HepG2 (cell line): ENCODE data around the gene CTAG1A. TPM values are rescaled to one million over a fixed set of nuclear protein-coding genes. Genes with fewer than 3 reads are reported as not detected.
A peak's percentile ranks its signal among the peaks of the same experiment; 100 is the strongest.

Experiments used
- ATF7 ChIP-seq, 2 experiments: fragments of 450-650 bp in 1 of 2; sonication (generic) in 1 of 2; formaldehyde crosslinking in 1 of 2; IDR thresholded peaks; 2 replicates each; pipeline versions ENCODE4 v1.4.0 to v1.6.1; 2016 to 2020; ENCODE audit warnings: antibody characterized with exemption in 1 of 2, mild to moderate bottlenecking in 1 of 2, missing genetic modification reagents in 1 of 2
- ATM ChIP-seq: fragments of 450-650 bp; IDR thresholded peaks from 2 replicates; pipeline ENCODE4 v1.7.1; 2017; ENCODE audit warnings: mild to moderate bottlenecking, borderline replicate concordance
- BRD4 ChIP-seq: sonication (generic); formaldehyde crosslinking; IDR thresholded peaks from 2 replicates; pipeline ENCODE4 v1.4.0; 2020; ENCODE audit warnings: missing genetic modification reagents
- JUN ChIP-seq: sonication (generic); formaldehyde crosslinking; IDR thresholded peaks from 2 replicates; pipeline ENCODE4 v1.4.0; 2020; ENCODE audit warnings: mild to moderate bottlenecking, missing genetic modification reagents
- LCORL ChIP-seq, 2 experiments: fragments of 450-650 bp in 1 of 2; sonication (generic) in 1 of 2; formaldehyde crosslinking in 1 of 2; IDR thresholded peaks; 2 replicates each; pipeline versions ENCODE4 v1.5.0 to v1.6.1; 2017 to 2020; ENCODE audit warnings: antibody characterized with exemption in 1 of 2, missing genetic modification reagents in 1 of 2
- MEIS1 ChIP-seq: sonication (generic); formaldehyde crosslinking; IDR thresholded peaks from 2 replicates; pipeline ENCODE4 v1.9.0; 2021; ENCODE audit warnings: mild to moderate bottlenecking, missing genetic modification reagents, moderate library complexity, borderline replicate concordance
- NFE2L2 ChIP-seq: fragments of 150-350 bp; IDR thresholded peaks from 2 replicates; pipeline ENCODE4 v1.6.1; 2014; ENCODE audit warnings: low read length
- PHF20 ChIP-seq: sonication (generic); formaldehyde crosslinking; IDR thresholded peaks from 2 replicates; pipeline ENCODE4 v1.5.0; 2020; ENCODE audit warnings: mild to moderate bottlenecking, missing genetic modification reagents
- PRMT3 ChIP-seq: sonication (generic); formaldehyde crosslinking; IDR thresholded peaks from 2 replicates; pipeline ENCODE4 v1.8.1; 2022; ENCODE audit warnings: low read depth, mild to moderate bottlenecking, moderate library complexity, missing genetic modification reagents, borderline replicate concordance
- SALL2 ChIP-seq: sonication (generic); formaldehyde crosslinking; IDR thresholded peaks from 2 replicates; pipeline ENCODE4 v1.8.1; 2023; ENCODE audit warnings: mild to moderate bottlenecking, missing genetic modification reagents, inconsistent platforms
- SCMH1 ChIP-seq: sonication (generic); formaldehyde crosslinking; IDR thresholded peaks from 2 replicates; pipeline ENCODE4 v1.9.0; 2021; ENCODE audit warnings: missing genetic modification reagents, mild to moderate bottlenecking, borderline replicate concordance
- SIN3A ChIP-seq: IDR thresholded peaks from 2 replicates; pipeline ENCODE4 v1.6.1; 2011; ENCODE audit warnings: low read depth, mild to moderate bottlenecking, control low read depth, low read length, borderline replicate concordance
- SNAI1 ChIP-seq: sonication (generic); formaldehyde crosslinking; IDR thresholded peaks from 2 replicates; pipeline ENCODE4 v1.5.0; 2020; ENCODE audit warnings: mild to moderate bottlenecking, missing genetic modification reagents, borderline replicate concordance
- SNRNP70 ChIP-seq: fragments of 200-400 bp; formaldehyde crosslinking; IDR thresholded peaks from 2 replicates; pipeline ENCODE4 v1.6.1; 2017; ENCODE audit warnings: mild to moderate bottlenecking, low read depth, low read length, moderate library complexity
- TARDBP ChIP-seq: sonication (generic); formaldehyde crosslinking; IDR thresholded peaks from 2 replicates; pipeline ENCODE4 v1.8.0; 2022; ENCODE audit warnings: mild to moderate bottlenecking, missing genetic modification reagents
- ZBTB1 ChIP-seq: sonication (generic); formaldehyde crosslinking; IDR thresholded peaks from 2 replicates; pipeline ENCODE4 v1.4.0; 2020; ENCODE audit warnings: missing genetic modification reagents, borderline replicate concordance
- ZBTB20 ChIP-seq: sonication (generic); formaldehyde crosslinking; IDR thresholded peaks from 2 replicates; pipeline ENCODE4 v1.8.1; 2023; ENCODE audit warnings: missing genetic modification reagents, low read depth, mild to moderate bottlenecking, borderline replicate concordance
- ZBTB8A ChIP-seq: sonication (generic); formaldehyde crosslinking; IDR thresholded peaks from 2 replicates; pipeline ENCODE4 v1.4.0; 2020; ENCODE audit warnings: mild to moderate bottlenecking, low read depth, missing genetic modification reagents, borderline replicate concordance
- ZNF101 ChIP-seq: sonication (generic); formaldehyde crosslinking; IDR thresholded peaks from 2 replicates; pipeline ENCODE4 v1.4.0; 2020; ENCODE audit warnings: mild to moderate bottlenecking, low read depth, missing genetic modification reagents, borderline replicate concordance
- ZSCAN12 ChIP-seq: sonication (generic); formaldehyde crosslinking; IDR thresholded peaks from 2 replicates; pipeline ENCODE4 v1.9.0; 2021; ENCODE audit warnings: mild to moderate bottlenecking, missing genetic modification reagents
- polyA plus RNA-seq, 8 experiments: library from polyadenylated mRNA; depleted of rRNA in 3 of 8; stranded (reverse) in 7 of 8; unstranded in 1 of 8; fragments of >200 nt; fragmentation: Illumina TruSeq in 4 of 8; extraction: Trizol in 4 of 8; gene quantifications; 2 replicates each; pipeline versions ENCODE4 v1.2.1 to v1.2.3, GENCODE V29; 2011 to 2016; ENCODE audit warnings: low read depth in 4 of 8, missing spikeins in 1 of 8, mixed read lengths in 1 of 8; ENCODE audit not compliant: insufficient read depth in 1 of 8
- total RNA-seq, 5 experiments: library from RNA; depleted of rRNA; stranded (reverse); fragments of >200 nt; fragmentation: Illumina TruSeq; extraction: Trizol; gene quantifications; 2 replicates each; pipeline ENCODE4 v1.2.3, GENCODE V29; 2016; ENCODE audit warnings: low read depth in 1 of 5
- TF ChIP-seq, protein P1 (sequence below), 2 experiments: IDR thresholded peaks; 2 replicates each; pipeline ENCODE4 v1.6.1; 2011 to 2012; ENCODE audit warnings: low read length in 2 of 2, borderline replicate concordance in 1 of 2, low read depth in 1 of 2, mild to moderate bottlenecking in 1 of 2, moderate library complexity in 1 of 2
- TF ChIP-seq, protein P2 (sequence below): IDR thresholded peaks from 2 replicates; pipeline ENCODE4 v1.6.1; 2016
- TF ChIP-seq, protein P3 (sequence below): sonication (generic); formaldehyde crosslinking; IDR thresholded peaks from 2 replicates; pipeline ENCODE4 v1.9.0; 2021; ENCODE audit warnings: missing genetic modification reagents, mild to moderate bottlenecking, borderline replicate concordance
- TF ChIP-seq, protein P4 (sequence below): IDR thresholded peaks from 2 replicates; pipeline ENCODE4 v1.6.1; 2016; ENCODE audit warnings: low read depth, borderline replicate concordance

The CTAG1A gene
- total and polyA plus RNA-seq, 2 of the 13 experiments (the other 11 are each of a cell fraction or from before 2014, with no cell fraction given) = not detected

DNA sequence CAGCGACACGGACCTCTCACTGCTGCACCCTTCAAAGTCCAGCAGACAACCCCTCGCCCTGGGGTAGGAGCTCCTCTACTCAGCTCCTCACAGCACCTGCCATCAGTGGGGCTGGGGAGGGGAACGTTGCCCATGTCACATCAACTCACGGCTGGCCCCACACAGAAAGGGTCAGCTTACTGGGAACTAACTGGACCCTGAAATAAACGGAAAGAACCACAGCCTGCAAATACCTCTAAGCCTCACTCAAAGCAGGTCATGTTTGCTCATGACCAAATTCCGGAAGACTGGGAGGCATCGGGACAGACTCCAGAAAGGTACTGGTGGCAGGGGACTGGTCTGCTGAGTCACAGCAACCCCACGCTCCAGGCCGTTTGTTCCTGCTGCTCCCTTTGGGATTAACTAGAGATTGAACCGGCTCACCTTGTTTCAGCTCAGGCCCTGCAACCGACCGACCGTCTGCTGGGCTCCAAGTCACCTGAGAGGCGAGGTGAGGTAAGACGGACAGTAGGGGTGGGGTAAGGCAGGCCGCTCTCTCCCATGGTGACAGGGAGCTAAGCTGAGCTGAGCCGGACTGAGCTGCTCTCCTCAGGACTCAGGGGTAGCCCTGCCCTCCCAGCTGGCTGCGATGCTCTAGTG is 43.9 kb upstream of the CTAG1A start (continued):
- TF ChIP-seq, protein P1, sequence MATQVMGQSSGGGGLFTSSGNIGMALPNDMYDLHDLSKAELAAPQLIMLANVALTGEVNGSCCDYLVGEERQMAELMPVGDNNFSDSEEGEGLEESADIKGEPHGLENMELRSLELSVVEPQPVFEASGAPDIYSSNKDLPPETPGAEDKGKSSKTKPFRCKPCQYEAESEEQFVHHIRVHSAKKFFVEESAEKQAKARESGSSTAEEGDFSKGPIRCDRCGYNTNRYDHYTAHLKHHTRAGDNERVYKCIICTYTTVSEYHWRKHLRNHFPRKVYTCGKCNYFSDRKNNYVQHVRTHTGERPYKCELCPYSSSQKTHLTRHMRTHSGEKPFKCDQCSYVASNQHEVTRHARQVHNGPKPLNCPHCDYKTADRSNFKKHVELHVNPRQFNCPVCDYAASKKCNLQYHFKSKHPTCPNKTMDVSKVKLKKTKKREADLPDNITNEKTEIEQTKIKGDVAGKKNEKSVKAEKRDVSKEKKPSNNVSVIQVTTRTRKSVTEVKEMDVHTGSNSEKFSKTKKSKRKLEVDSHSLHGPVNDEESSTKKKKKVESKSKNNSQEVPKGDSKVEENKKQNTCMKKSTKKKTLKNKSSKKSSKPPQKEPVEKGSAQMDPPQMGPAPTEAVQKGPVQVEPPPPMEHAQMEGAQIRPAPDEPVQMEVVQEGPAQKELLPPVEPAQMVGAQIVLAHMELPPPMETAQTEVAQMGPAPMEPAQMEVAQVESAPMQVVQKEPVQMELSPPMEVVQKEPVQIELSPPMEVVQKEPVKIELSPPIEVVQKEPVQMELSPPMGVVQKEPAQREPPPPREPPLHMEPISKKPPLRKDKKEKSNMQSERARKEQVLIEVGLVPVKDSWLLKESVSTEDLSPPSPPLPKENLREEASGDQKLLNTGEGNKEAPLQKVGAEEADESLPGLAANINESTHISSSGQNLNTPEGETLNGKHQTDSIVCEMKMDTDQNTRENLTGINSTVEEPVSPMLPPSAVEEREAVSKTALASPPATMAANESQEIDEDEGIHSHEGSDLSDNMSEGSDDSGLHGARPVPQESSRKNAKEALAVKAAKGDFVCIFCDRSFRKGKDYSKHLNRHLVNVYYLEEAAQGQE (IDR thresholded peaks at IDR 0.05; ENCODE audit: borderline replicate concordance in 1 of 2, low read depth in 1 of 2, low read length in 2 of 2) = no peak; a peak in 1 of 4 replicates
- no peak for TF ChIP-seq ZBTB20 (CRISPR knock-in tag)
- 0 out of 2 replicates have a peak, but pooled peaks have one; percentile 52 for TF ChIP-seq TARDBP (CRISPR knock-in tag)
- no peak for TF ChIP-seq JUN (CRISPR knock-in tag)
- TF ChIP-seq, protein P2, sequence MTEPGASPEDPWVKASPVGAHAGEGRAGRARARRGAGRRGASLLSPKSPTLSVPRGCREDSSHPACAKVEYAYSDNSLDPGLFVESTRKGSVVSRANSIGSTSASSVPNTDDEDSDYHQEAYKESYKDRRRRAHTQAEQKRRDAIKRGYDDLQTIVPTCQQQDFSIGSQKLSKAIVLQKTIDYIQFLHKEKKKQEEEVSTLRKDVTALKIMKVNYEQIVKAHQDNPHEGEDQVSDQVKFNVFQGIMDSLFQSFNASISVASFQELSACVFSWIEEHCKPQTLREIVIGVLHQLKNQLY = no peak
- TF ChIP-seq SALL2 = no peak
- no peak for TF ChIP-seq ZBTB8A (CRISPR knock-in tag)
- no peak for TF ChIP-seq LCORL (IDR thresholded peaks at IDR 0.05)
- TF ChIP-seq LCORL (CRISPR knock-in tag; IDR thresholded peaks at IDR 0.05) = peak; percentile 68; the same call in 1 of the 2 replicates
- TF ChIP-seq, protein P3, sequence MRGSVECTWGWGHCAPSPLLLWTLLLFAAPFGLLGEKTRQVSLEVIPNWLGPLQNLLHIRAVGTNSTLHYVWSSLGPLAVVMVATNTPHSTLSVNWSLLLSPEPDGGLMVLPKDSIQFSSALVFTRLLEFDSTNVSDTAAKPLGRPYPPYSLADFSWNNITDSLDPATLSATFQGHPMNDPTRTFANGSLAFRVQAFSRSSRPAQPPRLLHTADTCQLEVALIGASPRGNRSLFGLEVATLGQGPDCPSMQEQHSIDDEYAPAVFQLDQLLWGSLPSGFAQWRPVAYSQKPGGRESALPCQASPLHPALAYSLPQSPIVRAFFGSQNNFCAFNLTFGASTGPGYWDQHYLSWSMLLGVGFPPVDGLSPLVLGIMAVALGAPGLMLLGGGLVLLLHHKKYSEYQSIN = no peak
- no peak for TF ChIP-seq ZBTB1 (CRISPR knock-in tag)
- no peak for TF ChIP-seq SNAI1 (CRISPR knock-in tag)
- no peak; the same call in 1 of the 2 replicates for TF ChIP-seq SIN3A
- no peak for TF ChIP-seq SNRNP70
- TF ChIP-seq SCMH1 (CRISPR knock-in tag) = no peak
- no peak for TF ChIP-seq ZNF101 (CRISPR knock-in tag)
- TF ChIP-seq, protein P4, sequence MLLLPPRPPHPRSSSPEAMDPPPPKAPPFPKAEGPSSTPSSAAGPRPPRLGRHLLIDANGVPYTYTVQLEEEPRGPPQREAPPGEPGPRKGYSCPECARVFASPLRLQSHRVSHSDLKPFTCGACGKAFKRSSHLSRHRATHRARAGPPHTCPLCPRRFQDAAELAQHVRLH (CRISPR knock-in tag) = no peak
- TF ChIP-seq PRMT3 = no peak
- no peak for TF ChIP-seq ATM
- no peak for TF ChIP-seq ZSCAN12 (CRISPR knock-in tag)
- no peak for TF ChIP-seq PHF20 (CRISPR knock-in tag)
- no peak for TF ChIP-seq ATF7 (IDR thresholded peaks at IDR 0.05)
- TF ChIP-seq ATF7 (CRISPR knock-in tag; IDR thresholded peaks at IDR 0.05) = 0 out of 2 replicates have a peak, but pooled peaks have one; percentile 53
- TF ChIP-seq MEIS1 (CRISPR knock-in tag) = no peak
- peak; percentile 67; the same call in 1 of the 2 replicates for TF ChIP-seq NFE2L2
- TF ChIP-seq BRD4 (CRISPR knock-in tag) = no peak
